ENCODE data around the gene CTNNA2. TPM values are rescaled to one million over a fixed set of nuclear protein-coding genes. Genes with fewer than 3 reads are reported as not detected.
"Not testable (repeated sequence)": the region's sequence is repeated elsewhere in the genome, so short reads cannot be mapped to it uniquely, and the experiment has no call there.

Gene CTNNA2
- total RNA-seq, 1 donor from 2014 or later: 0.13 TPM

GRCh38 chr2:80203929-80204328, 691.1 kb downstream of the CTNNA2 start:
- DNase-seq (ENCODE audit: low spot score); intact Hi-C loops (cut with DNase I): not testable (repeated sequence)

GRCh38 chr2:80205498-80205897, 692.6 kb downstream of the CTNNA2 start:
- intact Hi-C loops (cut with DNase I): no loop called here
- DNase-seq (ENCODE audit: low spot score): no peak

GRCh38 chr2:80209458-80209857, 696.6 kb downstream of the CTNNA2 start:
- intact Hi-C loops (cut with DNase I): no loop called here

GRCh38 chr2:80217446-80217845, 704.6 kb downstream of the CTNNA2 start:
- intact Hi-C loops (cut with DNase I): no loop called here

More at GRCh38 chr2:80209458-80209857, 696.6 kb downstream of the CTNNA2 start:
- no peak for DNase-seq (ENCODE audit: low spot score)

GRCh38 chr2:80222644-80223043, 709.8 kb downstream of the CTNNA2 start:
- intact Hi-C loops (cut with DNase I): no loop called here
- DNase-seq (ENCODE audit: low spot score): no peak

More at GRCh38 chr2:80217446-80217845, 704.6 kb downstream of the CTNNA2 start:
- no peak for DNase-seq (ENCODE audit: low spot score)

- intact Hi-C loops (cut with DNase I): no loop called here
- no peak for DNase-seq (ENCODE audit: low spot score)
These were observed 718.6 kb downstream of the CTNNA2 start for GRCh38 chr2:80231421-80231820.

GRCh38 chr2:80233333-80233732, 720.5 kb downstream of the CTNNA2 start:
- DNase-seq (ENCODE audit: low spot score): no peak
- intact Hi-C loops (cut with DNase I): no loop called here

- intact Hi-C loops (cut with DNase I): loop anchor here (2.0 kb wide), 1 partner anchor 166 kb away; no protein-coding TSS in a partner anchor
- DNase-seq (ENCODE audit: low spot score): no peak
These were observed 726.0 kb downstream of the CTNNA2 start for GRCh38 chr2:80238692-80239469.

GRCh38 chr2:80242355-80242910, 729.6 kb downstream of the CTNNA2 start:
- peak; percentile 76 for DNase-seq (ENCODE audit: low spot score)
- intact Hi-C loops (cut with DNase I): no loop called here

- intact Hi-C loops (cut with DNase I): no loop called here
- DNase-seq (ENCODE audit: low spot score): no peak
These were observed 732.2 kb downstream of the CTNNA2 start for GRCh38 chr2:80244905-80245584.

- intact Hi-C loops (cut with DNase I): no loop called here
- DNase-seq (ENCODE audit: low spot score): no peak
These were observed 733.7 kb downstream of the CTNNA2 start for GRCh38 chr2:80246534-80246933.

- intact Hi-C loops (cut with DNase I): no loop called here
- DNase-seq (ENCODE audit: low spot score): no peak
These were observed 734.5 kb downstream of the CTNNA2 start for GRCh38 chr2:80247339-80247738.

GRCh38 chr2:80248146-80248545, 735.3 kb downstream of the CTNNA2 start:
- DNase-seq (ENCODE audit: low spot score): no peak
- intact Hi-C loops (cut with DNase I): no loop called here

- intact Hi-C loops (cut with DNase I): no loop called here
These were observed 739.6 kb downstream of the CTNNA2 start for GRCh38 chr2:80252294-80252986.

GRCh38 chr2:80255918-80256781, 743.3 kb downstream of the CTNNA2 start:
- intact Hi-C loops (cut with DNase I): no loop called here
- DNase-seq (ENCODE audit: low spot score): no peak

More at GRCh38 chr2:80252294-80252986, 739.6 kb downstream of the CTNNA2 start:
- DNase-seq (ENCODE audit: low spot score): no peak

- intact Hi-C loops (cut with DNase I): no loop called here
- no peak for DNase-seq (ENCODE audit: low spot score)
These were observed 743.9 kb downstream of the CTNNA2 start for GRCh38 chr2:80256782-80257167.

- no peak for DNase-seq (ENCODE audit: low spot score)
- intact Hi-C loops (cut with DNase I): no loop called here
These were observed 744.6 kb downstream of the CTNNA2 start for GRCh38 chr2:80257450-80257849.

GRCh38 chr2:80258341-80258740, 745.5 kb downstream of the CTNNA2 start:
- no peak for DNase-seq (ENCODE audit: low spot score)
- intact Hi-C loops (cut with DNase I): no loop called here

- no peak for DNase-seq (ENCODE audit: low spot score)
- intact Hi-C loops (cut with DNase I): no loop called here
These were observed 745.9 kb downstream of the CTNNA2 start for GRCh38 chr2:80258793-80259192.
